ENCODE data around the gene TEX22.

Gene TEX22

DNA sequence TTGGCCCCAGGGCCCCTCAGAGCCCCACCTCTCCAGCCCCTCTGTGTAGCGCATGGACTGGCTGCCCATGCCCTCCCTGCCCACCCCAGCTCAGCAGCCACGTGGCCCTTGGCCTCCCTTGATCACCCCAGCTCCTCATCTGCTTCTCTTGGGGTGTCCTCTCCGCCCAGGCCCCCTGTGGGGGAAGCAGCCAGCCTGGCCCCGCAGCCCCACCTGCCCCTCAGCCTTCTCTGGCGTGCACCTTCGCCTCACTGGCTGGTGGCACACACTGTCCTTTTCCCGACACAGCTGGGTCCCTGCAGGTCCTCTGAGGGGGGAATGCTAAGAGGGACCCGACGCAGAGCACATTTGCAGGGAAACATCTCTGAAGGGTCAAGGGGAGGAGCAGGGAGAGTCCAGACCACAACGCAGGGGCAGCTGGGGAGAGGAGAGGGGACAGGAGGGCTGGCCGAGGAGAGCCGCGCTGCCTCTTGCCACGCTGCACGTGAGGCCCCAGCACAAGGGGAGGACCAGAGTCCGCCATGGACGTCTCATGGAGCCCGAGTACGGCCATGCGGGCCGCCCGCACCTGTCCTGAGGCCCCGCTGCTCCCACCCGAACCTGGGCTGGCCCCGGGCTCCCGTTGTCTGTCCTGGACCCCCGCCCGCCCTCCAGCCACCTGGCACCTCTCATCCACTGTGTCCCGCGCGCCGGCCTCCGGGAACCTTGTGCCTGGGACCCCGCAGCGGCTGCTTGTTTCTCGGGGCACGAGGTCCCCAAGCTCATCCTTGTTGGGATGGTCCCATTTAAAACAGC lies 47.7 kb upstream of the TEX22 start:
- no CpG with 5 or more reads among the region's 37 CpGs for WGBS, 2 donors (ENCODE audit: extremely low coverage in 2 of 2, insufficient read length in 2 of 2, insufficient replicate concordance in 1 of 2)
- Histone ChIP-seq H3K23ac (ENCODE audit: low read depth, low read length, poor library complexity) (peak overlapping the region; percentile 73), H2AFZ (ENCODE audit: low read length) (no peak overlapping the region)

DNA sequence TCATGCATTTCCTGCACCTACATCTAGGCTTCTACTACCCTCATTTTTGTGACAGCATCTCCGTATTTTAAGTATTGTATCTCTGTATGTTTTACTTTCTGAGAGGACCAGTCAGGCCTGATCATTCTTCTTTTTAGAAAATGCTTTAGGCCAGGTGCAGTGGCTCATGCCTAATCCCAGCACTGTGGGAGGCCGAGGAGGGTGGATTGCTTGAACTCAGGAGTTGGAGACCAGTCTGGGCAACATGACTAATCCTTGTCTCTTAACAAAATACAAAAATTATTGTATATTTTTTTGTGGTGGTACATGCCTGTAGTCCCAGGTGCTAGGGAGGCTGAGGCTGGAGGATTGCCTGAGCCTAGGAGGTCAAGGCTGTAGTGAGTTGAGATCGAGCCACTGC lies 46.9 kb upstream of the TEX22 start:
- peaks cover 0 to 7% of the 10 kb centered on the region in 2 donors for H3K4me1 ChIP-seq (ENCODE audit: control insufficient read depth in 2 of 2, insufficient read depth in 1 of 2, low read depth in 1 of 2, low read length in 2 of 2)

More for the DNA sequence above, 47.7 kb upstream of the TEX22 start:
- peak overlapping the region; percentile 56 for H3K14ac ChIP-seq (ENCODE audit: low read length)
- peaks cover 0 to under 1% of the 10 kb centered on the region in 2 donors for H3K9me3 ChIP-seq (replicated peaks in 1 of 2; ENCODE audit: control insufficient read depth in 2 of 2, insufficient read depth in 1 of 2, low read depth in 1 of 2, low read length in 2 of 2)
- H2BK15ac ChIP-seq (ENCODE audit: low read length): no peak overlapping the region
- H3K27me3 ChIP-seq (ENCODE audit: control insufficient read depth in 3 of 3, insufficient read depth in 3 of 3, low read depth in 1 of 3, low read length in 3 of 3): no peaks in the 10 kb centered on the region
- H3K4ac ChIP-seq (ENCODE audit: low read length): no peak overlapping the region
- H2BK5ac ChIP-seq (ENCODE audit: low read length): peak overlapping the region; percentile 53
- peaks cover 6% of the 10 kb centered on the region for H3K79me1 ChIP-seq (ENCODE audit: low read depth, low read length)
- H2BK120ac ChIP-seq (ENCODE audit: low read depth, low read length): no peak overlapping the region
- H4K91ac ChIP-seq (ENCODE audit: low read depth, low read length, poor library complexity): no peak overlapping the region
- H2BK12ac ChIP-seq (ENCODE audit: low read length): no peak overlapping the region
- no peak overlapping the region for H3K4me3 ChIP-seq (ENCODE audit: low read length in 2 of 2)
- no peak overlapping the region for H3K27ac ChIP-seq (replicated peaks; ENCODE audit: low read length)
- no peak overlapping the region for H3K9ac ChIP-seq (ENCODE audit: low read depth, low read length, poor library complexity)
- peak overlapping the region; percentile 76 for H3K18ac ChIP-seq (ENCODE audit: low read length)
- no peak overlapping the region for H4K8ac ChIP-seq (ENCODE audit: low read depth, low read length)
- peaks cover 0 to 5% of the 10 kb centered on the region in 2 donors for H3K4me1 ChIP-seq (ENCODE audit: control insufficient read depth in 2 of 2, insufficient read depth in 1 of 2, low read depth in 1 of 2, low read length in 2 of 2)
- peak overlapping the region; percentile 63 for H2AK5ac ChIP-seq (ENCODE audit: low read depth, low read length)
- no peaks in the 10 kb centered on the region for H3K36me3 ChIP-seq (replicated peaks in 1 of 2; ENCODE audit: control insufficient read depth in 2 of 2, insufficient read depth in 2 of 2, low read length in 2 of 2)
- no peak overlapping the region for H3K4me2 ChIP-seq (ENCODE audit: insufficient read depth, low read length, poor library complexity, severe bottlenecking)
- DNase-seq (ENCODE audit: low spot score): no peak

DNA sequence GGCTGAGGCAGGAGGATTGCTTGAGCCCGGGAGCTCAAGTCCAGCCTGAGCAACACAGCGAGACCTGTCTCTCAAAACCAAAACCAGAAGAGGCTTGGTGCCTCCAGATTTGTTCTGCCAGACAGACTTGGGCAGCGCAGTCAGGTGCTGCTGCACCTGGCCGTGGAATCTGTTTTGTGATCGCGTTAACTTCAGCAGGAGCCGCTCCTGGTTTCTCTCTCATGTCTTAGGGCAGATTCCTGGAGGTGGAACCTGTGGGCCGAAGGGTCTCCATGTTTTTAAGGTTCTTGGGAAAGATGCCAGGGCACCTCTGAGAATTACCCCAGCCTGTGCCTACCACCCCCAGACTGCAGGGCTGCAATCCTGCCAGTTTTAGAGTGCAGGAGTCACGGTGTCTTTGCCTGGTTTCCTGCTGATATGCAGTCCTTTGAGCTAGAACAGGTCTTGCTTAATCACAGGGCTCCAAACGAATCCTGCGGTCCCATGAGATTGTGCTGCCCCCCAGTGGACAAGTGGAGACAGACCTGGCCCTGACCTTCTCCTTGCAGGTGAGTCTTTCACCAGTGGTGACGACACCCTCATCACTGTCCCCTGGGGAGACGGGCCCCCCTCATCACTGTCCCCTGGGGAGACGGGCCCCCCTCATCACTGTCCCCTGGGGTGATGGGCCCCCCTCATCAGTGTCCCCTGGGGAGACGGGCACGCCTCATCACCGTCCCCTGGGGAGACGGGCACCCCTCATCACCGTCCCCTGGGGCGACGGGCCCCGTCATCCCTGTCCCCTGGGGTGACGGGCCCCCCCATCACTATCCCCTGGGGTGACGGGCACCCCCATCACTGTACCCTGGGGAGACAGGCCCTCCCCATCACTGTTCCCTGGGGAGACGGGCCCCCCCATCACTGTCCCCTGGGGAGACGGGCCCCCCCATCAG lies 46.2 kb upstream of the TEX22 start:
- H2BK12ac ChIP-seq (ENCODE audit: low read length): no peak overlapping the region
- no peak overlapping the region for H4K8ac ChIP-seq (ENCODE audit: low read depth, low read length)
- peaks cover 4% of the 10 kb centered on the region for H3K79me1 ChIP-seq (ENCODE audit: low read depth, low read length)
- peak; percentile 80 for DNase-seq (ENCODE audit: low spot score)
- peak overlapping the region; percentile 80 for H3K18ac ChIP-seq (ENCODE audit: low read length)
- no peaks in the 10 kb centered on the region for H3K27me3 ChIP-seq (ENCODE audit: control insufficient read depth in 3 of 3, insufficient read depth in 3 of 3, low read depth in 1 of 3, low read length in 3 of 3)
- no peak overlapping the region for H3K4me2 ChIP-seq (ENCODE audit: insufficient read depth, low read length, poor library complexity, severe bottlenecking)
- peak overlapping the region; percentile 56 for H2AK5ac ChIP-seq (ENCODE audit: low read depth, low read length)
- no peak overlapping the region for H2BK120ac ChIP-seq (ENCODE audit: low read depth, low read length)
- H3K23ac ChIP-seq (ENCODE audit: low read depth, low read length, poor library complexity): peak overlapping the region; percentile 43
- no peak overlapping the region for H4K91ac ChIP-seq (ENCODE audit: low read depth, low read length, poor library complexity)
- no peak overlapping the region for H2AFZ ChIP-seq (ENCODE audit: low read length)
- H3K4me3 ChIP-seq (ENCODE audit: low read length in 2 of 2): no peak overlapping the region
- peaks cover 0 to 12% of the 10 kb centered on the region in 2 donors for H3K4me1 ChIP-seq (ENCODE audit: control insufficient read depth in 2 of 2, insufficient read depth in 1 of 2, low read depth in 1 of 2, low read length in 2 of 2)
- peak overlapping the region; percentile 78 for H2BK15ac ChIP-seq (ENCODE audit: low read length)
- no peak overlapping the region for H3K4ac ChIP-seq (ENCODE audit: low read length)
- H3K36me3 ChIP-seq (replicated peaks in 1 of 2; ENCODE audit: control insufficient read depth in 2 of 2, insufficient read depth in 2 of 2, low read length in 2 of 2): peaks cover 0 to 3% of the 10 kb centered on the region in 2 donors
- no peak overlapping the region for H3K27ac ChIP-seq (replicated peaks; ENCODE audit: low read length)
- H2BK5ac ChIP-seq (ENCODE audit: low read length): no peak overlapping the region
- peak overlapping the region; percentile 31 for H3K14ac ChIP-seq (ENCODE audit: low read length)
- no peak overlapping the region for H3K9ac ChIP-seq (ENCODE audit: low read depth, low read length, poor library complexity)
- no CpG with 5 or more reads among the region's 26 CpGs for WGBS, 2 donors (ENCODE audit: extremely low coverage in 2 of 2, insufficient read length in 2 of 2, insufficient replicate concordance in 1 of 2)
- no peaks in the 10 kb centered on the region for H3K9me3 ChIP-seq (replicated peaks in 1 of 2; ENCODE audit: control insufficient read depth in 2 of 2, insufficient read depth in 1 of 2, low read depth in 1 of 2, low read length in 2 of 2)

More for the DNA sequence above, 46.9 kb upstream of the TEX22 start:
- H4K91ac ChIP-seq (ENCODE audit: low read depth, low read length, poor library complexity): no peak overlapping the region
- no peak overlapping the region for H2BK15ac ChIP-seq (ENCODE audit: low read length)
- no peak overlapping the region for H3K4ac ChIP-seq (ENCODE audit: low read length)
- H3K4me3 ChIP-seq (ENCODE audit: low read length in 2 of 2): no peak overlapping the region
- H3K27me3 ChIP-seq (ENCODE audit: control insufficient read depth in 3 of 3, insufficient read depth in 3 of 3, low read depth in 1 of 3, low read length in 3 of 3): no peaks in the 10 kb centered on the region
- no CpG with 5 or more reads among the region's 3 CpGs for WGBS, 2 donors (ENCODE audit: extremely low coverage in 2 of 2, insufficient read length in 2 of 2, insufficient replicate concordance in 1 of 2)
- H3K4me2 ChIP-seq (ENCODE audit: insufficient read depth, low read length, poor library complexity, severe bottlenecking): no peak overlapping the region
- H3K18ac ChIP-seq (ENCODE audit: low read length): no peak overlapping the region
- H2BK12ac ChIP-seq (ENCODE audit: low read length): no peak overlapping the region
- H3K14ac ChIP-seq (ENCODE audit: low read length): no peak overlapping the region
- no peak overlapping the region for H3K27ac ChIP-seq (replicated peaks; ENCODE audit: low read length)
- H3K23ac ChIP-seq (ENCODE audit: low read depth, low read length, poor library complexity): no peak overlapping the region
- no peak overlapping the region for H2AK5ac ChIP-seq (ENCODE audit: low read depth, low read length)
- H3K9me3 ChIP-seq (replicated peaks in 1 of 2; ENCODE audit: control insufficient read depth in 2 of 2, insufficient read depth in 1 of 2, low read depth in 1 of 2, low read length in 2 of 2): no peaks in the 10 kb centered on the region
- H2AFZ ChIP-seq (ENCODE audit: low read length): no peak overlapping the region
- H4K8ac ChIP-seq (ENCODE audit: low read depth, low read length): no peak overlapping the region
- DNase-seq (ENCODE audit: low spot score): no peak
- H2BK5ac ChIP-seq (ENCODE audit: low read length): no peak overlapping the region
- no peak overlapping the region for H3K9ac ChIP-seq (ENCODE audit: low read depth, low read length, poor library complexity)
- H3K36me3 ChIP-seq (replicated peaks in 1 of 2; ENCODE audit: control insufficient read depth in 2 of 2, insufficient read depth in 2 of 2, low read length in 2 of 2): no peaks in the 10 kb centered on the region
- H3K79me1 ChIP-seq (ENCODE audit: low read depth, low read length): peaks cover 6% of the 10 kb centered on the region
- H2BK120ac ChIP-seq (ENCODE audit: low read depth, low read length): no peak overlapping the region

DNA sequence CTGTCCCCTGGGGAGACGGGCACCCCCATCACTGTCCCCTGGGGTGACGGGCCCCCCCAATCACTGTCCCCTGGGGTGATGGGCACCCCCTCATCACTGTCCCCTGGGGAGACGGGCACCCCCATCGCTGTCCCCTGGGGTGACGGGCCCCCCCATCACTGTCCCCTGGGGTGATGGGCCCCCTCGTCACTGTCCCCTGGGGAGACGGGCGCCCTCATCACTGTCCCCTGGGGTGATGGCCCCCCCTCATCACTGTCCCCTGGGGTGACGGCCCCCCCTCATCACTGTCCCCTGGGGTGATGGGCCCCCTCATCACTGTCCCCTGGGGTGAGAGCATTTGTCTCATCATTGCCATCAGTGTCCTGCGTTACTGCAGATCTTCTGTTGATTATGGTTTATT lies 45.2 kb upstream of the TEX22 start:
- Histone ChIP-seq H2AFZ (ENCODE audit: low read length) (no peak overlapping the region), H2BK5ac (ENCODE audit: low read length) (no peak overlapping the region), H3K4me3 (ENCODE audit: low read length in 2 of 2) (no peak overlapping the region), H3K14ac (ENCODE audit: low read length) (peak overlapping the region; percentile 21), H4K91ac (ENCODE audit: low read depth, low read length, poor library complexity) (no peak overlapping the region), H2BK120ac (ENCODE audit: low read depth, low read length) (no peak overlapping the region), H3K27ac (replicated peaks; ENCODE audit: low read length) (no peak overlapping the region), H3K4me2 (ENCODE audit: insufficient read depth, low read length, poor library complexity, severe bottlenecking) (no peak overlapping the region), H4K8ac (ENCODE audit: low read depth, low read length) (no peak overlapping the region), H3K36me3 (replicated peaks in 1 of 2; ENCODE audit: control insufficient read depth in 2 of 2, insufficient read depth in 2 of 2, low read length in 2 of 2) (peaks cover 0 to 8% of the 10 kb centered on the region in 2 donors), H3K27me3 (ENCODE audit: control insufficient read depth in 3 of 3, insufficient read depth in 3 of 3, low read depth in 1 of 3, low read length in 3 of 3) (no peaks in the 10 kb centered on the region), H2AK5ac (ENCODE audit: low read depth, low read length) (peak overlapping the region; percentile 81), H3K79me1 (ENCODE audit: low read depth, low read length) (peaks cover 4% of the 10 kb centered on the region), H3K23ac (ENCODE audit: low read depth, low read length, poor library complexity) (peak overlapping the region; percentile 31), H3K4me1 (ENCODE audit: control insufficient read depth in 2 of 2, insufficient read depth in 1 of 2, low read depth in 1 of 2, low read length in 2 of 2) (peaks cover 0 to 12% of the 10 kb centered on the region in 2 donors), H3K9ac (ENCODE audit: low read depth, low read length, poor library complexity) (peak overlapping the region; percentile 44), H2BK12ac (ENCODE audit: low read length) (no peak overlapping the region), H3K9me3 (replicated peaks in 1 of 2; ENCODE audit: control insufficient read depth in 2 of 2, insufficient read depth in 1 of 2, low read depth in 1 of 2, low read length in 2 of 2) (no peaks in the 10 kb centered on the region), H3K4ac (ENCODE audit: low read length) (no peak overlapping the region), H3K18ac (ENCODE audit: low read length) (no peak overlapping the region), H2BK15ac (ENCODE audit: low read length) (no peak overlapping the region)
- no peak for DNase-seq (ENCODE audit: low spot score)
- no CpG with 5 or more reads among the region's 10 CpGs for WGBS, 2 donors (ENCODE audit: extremely low coverage in 2 of 2, insufficient read length in 2 of 2, insufficient replicate concordance in 1 of 2)
